ENCODE measurements around the gene GRAMD1A.

DNA sequence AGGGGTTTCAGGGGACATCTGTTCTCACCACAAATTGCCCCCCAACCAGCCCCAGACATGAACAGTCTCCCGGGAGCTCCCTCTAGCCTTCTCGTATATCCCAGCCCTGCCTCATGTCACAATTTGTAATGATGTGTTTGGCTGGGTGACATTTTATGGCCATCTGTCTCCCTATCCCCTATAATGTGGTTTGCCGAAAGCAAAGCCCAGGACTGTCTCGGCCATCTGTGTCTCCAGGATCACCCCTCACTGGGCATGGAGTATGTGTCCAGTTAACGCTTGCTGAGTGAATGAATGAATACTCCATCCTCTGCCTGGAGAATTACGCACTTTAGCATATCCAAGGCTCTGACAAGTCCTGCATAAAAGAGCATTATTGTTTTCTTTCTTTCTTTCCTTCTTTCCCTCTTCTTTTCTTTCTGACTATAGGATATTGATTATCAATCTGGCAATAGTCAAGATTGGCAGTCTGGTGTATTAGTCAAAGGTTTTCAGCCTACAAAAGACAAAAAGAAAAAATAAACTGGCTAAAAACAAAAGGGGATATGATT lies 56.5 kb downstream of the GRAMD1A start:
- TF ChIP-seq EZH2 (IDR thresholded peaks at IDR 0.05), result no peak
- no peak for TF ChIP-seq POLR2AphosphoS5 (IDR thresholded peaks at IDR 0.05; ENCODE audit: borderline replicate concordance, low read depth, low read length)
- TF ChIP-seq FOXP2 (optimal IDR thresholded peaks at IDR 0.05; ENCODE audit: control extremely low read depth, extremely low read length, insufficient read depth), result no peak
